ENCODE measurements around the gene PLEKHG5.
A peak's percentile ranks its signal among the peaks of the same experiment; 100 is the strongest.
"Not testable (repeated sequence)": the region's sequence is repeated elsewhere in the genome, so short reads cannot be mapped to it uniquely, and the experiment has no call there.

Gene PLEKHG5

GRCh38 chr1:6495540-6496364 is 4.3 kb upstream of the PLEKHG5 start:
- no peak for DNase-seq (ENCODE audit: low spot score)

- no peak for DNase-seq (ENCODE audit: low spot score)
These were observed 3.6 kb upstream of the PLEKHG5 start for GRCh38 chr1:6495041-6495441.

- DNase-seq (ENCODE audit: low spot score): no peak
These were observed 3.2 kb upstream of the PLEKHG5 start for GRCh38 chr1:6494627-6495026.

- not testable (repeated sequence) for DNase-seq (ENCODE audit: low spot score)
These were observed 2.4 kb upstream of the PLEKHG5 start for GRCh38 chr1:6493834-6494223.

GRCh38 chr1:6491966-6492365 is 499 bp upstream of the PLEKHG5 start:
- DNase-seq (ENCODE audit: low spot score): no peak

- DNase-seq (ENCODE audit: low spot score): no peak
These were observed 402 bp downstream of the PLEKHG5 start for GRCh38 chr1:6491081-6491449.

- peak; percentile 85 for DNase-seq (ENCODE audit: low spot score)
These were observed 1.0 kb downstream of the PLEKHG5 start for GRCh38 chr1:6490181-6491080.

- DNase-seq (ENCODE audit: low spot score): peak; percentile 94
These were observed 1.7 kb downstream of the PLEKHG5 start for GRCh38 chr1:6489799-6490180.

- no peak for DNase-seq (ENCODE audit: low spot score)
These were observed 2.1 kb downstream of the PLEKHG5 start for GRCh38 chr1:6489383-6489765.

GRCh38 chr1:6488602-6489382 is 2.7 kb downstream of the PLEKHG5 start:
- DNase-seq (ENCODE audit: low spot score): no peak

- no peak for DNase-seq (ENCODE audit: low spot score)
These were observed 3.5 kb downstream of the PLEKHG5 start for GRCh38 chr1:6487804-6488484.

- DNase-seq (ENCODE audit: low spot score): peak; percentile 97
These were observed 4.9 kb downstream of the PLEKHG5 start for GRCh38 chr1:6486433-6487011.

- peak; percentile 60 for DNase-seq (ENCODE audit: low spot score)
These were observed 6.0 kb downstream of the PLEKHG5 start for GRCh38 chr1:6485168-6486101.

- DNase-seq (ENCODE audit: low spot score): no peak
These were observed 6.7 kb downstream of the PLEKHG5 start for GRCh38 chr1:6484826-6485167.

GRCh38 chr1:6483761-6484117 is 7.7 kb downstream of the PLEKHG5 start:
- DNase-seq (ENCODE audit: low spot score): no peak

GRCh38 chr1:6483017-6483760 is 8.3 kb downstream of the PLEKHG5 start:
- no peak for DNase-seq (ENCODE audit: low spot score)

GRCh38 chr1:6481820-6482219 is 9.6 kb downstream of the PLEKHG5 start:
- no peak for DNase-seq (ENCODE audit: low spot score)

- DNase-seq (ENCODE audit: low spot score): no peak
These were observed 14.2 kb downstream of the PLEKHG5 start for GRCh38 chr1:6477039-6477820.

- no peak for DNase-seq (ENCODE audit: low spot score)
These were observed 15.0 kb downstream of the PLEKHG5 start for GRCh38 chr1:6476483-6476882.

Data from hepatic stellate cell (primary cell).